Neural progenitor cell (in vitro differentiated cells): Measurements from ENCODE around the gene CAMKMT.

Experiments used
- CTCF ChIP-seq: fragments of 200-600 bp; sonication (generic); IDR thresholded peaks from 2 replicates; pipeline ENCODE4 v1.5.1; 2017; ENCODE audit warnings: antibody characterized with exemption, mild to moderate bottlenecking
- EZH2 ChIP-seq: fragments of 200-600 bp; sonication (generic); IDR thresholded peaks from 2 replicates; pipeline ENCODE4 v1.6.1; 2017; ENCODE audit warnings: antibody characterized with exemption, mild to moderate bottlenecking, moderate library complexity
- EZH2phosphoT487 ChIP-seq: fragments of 200-600 bp; sonication (generic); IDR thresholded peaks from 2 replicates; pipeline ENCODE4 v1.6.1; 2017; ENCODE audit warnings: antibody characterized with exemption

- TF ChIP-seq EZH2 (no peak), CTCF (no peak), EZH2phosphoT487 (no peak)
Measured at GRCh38 chr2:44459739-44460138, 98.0 kb downstream of the CAMKMT start.
